Activated T-helper 2 cell treated with anti-CD3 and anti-CD28 coated beads, Interferon-gamma antibody, Interleukin-2, Interleukin-4, amounts not matched to agents 10 μg/mL and 5 μg/mL and 100 μg/mL, durations not matched to agents 14 hours and 24 hours and 36 hours (primary cell): ENCODE results near the gene FAT2. TPM values are rescaled to one million over a fixed set of nuclear protein-coding genes. Genes with fewer than 3 reads are reported as not detected.
A peak's percentile ranks its signal among the peaks of the same experiment; 100 is the strongest.

Experiments used
- DNase-seq: peaks from one replicate; pipeline ENCODE4 v3.0.0; 2021; ENCODE audit warnings: low spot score
- H3K27ac Mint-ChIP-seq: one replicate; pipeline ENCODE4 v1.8.0; 2021; ENCODE audit warnings: mixed read lengths
- H3K27me3 Mint-ChIP-seq: one replicate; pipeline ENCODE4 v1.8.0; 2021; ENCODE audit warnings: low read depth, mixed read lengths
- H3K36me3 Mint-ChIP-seq: one replicate; pipeline ENCODE4 v1.8.0; 2021; ENCODE audit warnings: low read depth, mixed read lengths
- H3K4me1 Mint-ChIP-seq: one replicate; pipeline ENCODE4 v1.8.0; 2021; ENCODE audit warnings: low read depth, mixed read lengths
- H3K4me3 Mint-ChIP-seq: one replicate; pipeline ENCODE4 v1.8.0; 2021; ENCODE audit warnings: low read depth, mild to moderate bottlenecking, moderate library complexity, mixed read lengths
- H3K9me3 Mint-ChIP-seq: one replicate; pipeline ENCODE4 v1.8.0; 2021; ENCODE audit warnings: mixed read lengths
- intact Hi-C: fragments of 100-400 bp; cut with micrococcal nuclease; formaldehyde crosslinking; loops from one replicate; pipeline ENCODE4 v1.15.1; 2023
- total RNA-seq: library from RNA; stranded (reverse); gene quantifications from 2 replicates; pipeline ENCODE4 v1.2.3, GENCODE V29; 2022

FAT2 gene
- total RNA-seq, 1 donor from 2014 or later: under 0.01 TPM

GRCh38 chr5:151622367-151623088 lies 31.4 kb upstream of the FAT2 start:
- H3K27me3 Mint-ChIP-seq: peaks cover 8% of the 10 kb centered on the region
- H3K4me1 Mint-ChIP-seq: no peaks in the 10 kb centered on the region
- no peak overlapping the region for H3K27ac Mint-ChIP-seq

GRCh38 chr5:151620461-151620840 lies 29.3 kb upstream of the FAT2 start:
- DNase-seq: no peak
- Mint-ChIP-seq H3K27me3 (peaks cover 6% of the 10 kb centered on the region), H3K27ac (no peak overlapping the region), H3K9me3 (no peaks in the 10 kb centered on the region), H3K4me1 (no peaks in the 10 kb centered on the region), H3K4me3 (no peak overlapping the region), H3K36me3 (no peaks in the 10 kb centered on the region)
- intact Hi-C loops: no loop called here

More at GRCh38 chr5:151622367-151623088, 31.4 kb upstream of the FAT2 start:
- no peak for DNase-seq
- no peaks in the 10 kb centered on the region for H3K36me3 Mint-ChIP-seq
- no peaks in the 10 kb centered on the region for H3K9me3 Mint-ChIP-seq
- H3K4me3 Mint-ChIP-seq: no peak overlapping the region
- intact Hi-C loops: no loop called here

GRCh38 chr5:151619812-151620460 lies 28.8 kb upstream of the FAT2 start:
- Mint-ChIP-seq H3K27me3 (peaks cover 6% of the 10 kb centered on the region), H3K9me3 (no peaks in the 10 kb centered on the region), H3K36me3 (no peaks in the 10 kb centered on the region), H3K27ac (no peak overlapping the region), H3K4me3 (no peak overlapping the region), H3K4me1 (no peaks in the 10 kb centered on the region)
- intact Hi-C loops: no loop called here
- DNase-seq: no peak

- Mint-ChIP-seq H3K36me3 (no peaks in the 10 kb centered on the region), H3K4me1 (no peaks in the 10 kb centered on the region), H3K27ac (no peak overlapping the region), H3K27me3 (peaks cover 6% of the 10 kb centered on the region), H3K4me3 (no peak overlapping the region), H3K9me3 (no peaks in the 10 kb centered on the region)
- no peak for DNase-seq
- intact Hi-C loops: no loop called here
These were observed 27.8 kb upstream of the FAT2 start for GRCh38 chr5:151618907-151619306.

- H3K27ac Mint-ChIP-seq: no peak overlapping the region
- DNase-seq: no peak
- peaks cover 4% of the 10 kb centered on the region for H3K4me1 Mint-ChIP-seq
- H3K36me3 Mint-ChIP-seq: no peaks in the 10 kb centered on the region
- no peaks in the 10 kb centered on the region for H3K9me3 Mint-ChIP-seq
- no peak overlapping the region for H3K4me3 Mint-ChIP-seq
- peaks cover 6% of the 10 kb centered on the region for H3K27me3 Mint-ChIP-seq
- intact Hi-C loops: no loop called here
These were observed 26.9 kb upstream of the FAT2 start for GRCh38 chr5:151617841-151618710.

- H3K4me3 Mint-ChIP-seq: no peak overlapping the region
- H3K9me3 Mint-ChIP-seq: no peaks in the 10 kb centered on the region
- H3K36me3 Mint-ChIP-seq: no peaks in the 10 kb centered on the region
- H3K4me1 Mint-ChIP-seq: peaks cover 7% of the 10 kb centered on the region
- H3K27ac Mint-ChIP-seq: no peak overlapping the region
- intact Hi-C loops: no loop called here
- DNase-seq: no peak
- H3K27me3 Mint-ChIP-seq: peaks cover 6% of the 10 kb centered on the region
These were observed 26.3 kb upstream of the FAT2 start for GRCh38 chr5:151617383-151617840.

GRCh38 chr5:151615431-151615830 lies 24.3 kb upstream of the FAT2 start:
- Mint-ChIP-seq H3K36me3 (no peaks in the 10 kb centered on the region), H3K4me3 (no peak overlapping the region), H3K27me3 (no peaks in the 10 kb centered on the region), H3K9me3 (no peaks in the 10 kb centered on the region), H3K4me1 (peaks cover 8% of the 10 kb centered on the region), H3K27ac (no peak overlapping the region)
- DNase-seq: no peak
- intact Hi-C loops: no loop called here

- no peak overlapping the region for H3K27ac Mint-ChIP-seq
- peaks cover 4% of the 10 kb centered on the region for H3K27me3 Mint-ChIP-seq
- intact Hi-C loops: no loop called here
- H3K4me3 Mint-ChIP-seq: no peak overlapping the region
- no peaks in the 10 kb centered on the region for H3K9me3 Mint-ChIP-seq
- H3K4me1 Mint-ChIP-seq: peaks cover 8% of the 10 kb centered on the region
- H3K36me3 Mint-ChIP-seq: no peaks in the 10 kb centered on the region
- DNase-seq: no peak
These were observed 23.4 kb upstream of the FAT2 start for GRCh38 chr5:151614565-151614964.

- peaks cover 6% of the 10 kb centered on the region for H3K27me3 Mint-ChIP-seq
- peaks cover 8% of the 10 kb centered on the region for H3K4me1 Mint-ChIP-seq
- peak overlapping the region; percentile 3 for H3K27ac Mint-ChIP-seq
- H3K4me3 Mint-ChIP-seq: no peak overlapping the region
- intact Hi-C loops: no loop called here
- no peak for DNase-seq
- no peaks in the 10 kb centered on the region for H3K36me3 Mint-ChIP-seq
- H3K9me3 Mint-ChIP-seq: no peaks in the 10 kb centered on the region
These were observed 21.7 kb upstream of the FAT2 start for GRCh38 chr5:151612689-151613427.

GRCh38 chr5:151611127-151611775 lies 20.1 kb upstream of the FAT2 start:
- H3K4me1 Mint-ChIP-seq: peaks cover 8% of the 10 kb centered on the region
- H3K36me3 Mint-ChIP-seq: no peaks in the 10 kb centered on the region
- H3K27me3 Mint-ChIP-seq: peaks cover 6% of the 10 kb centered on the region
- no peaks in the 10 kb centered on the region for H3K9me3 Mint-ChIP-seq
- no peak overlapping the region for H3K4me3 Mint-ChIP-seq
- intact Hi-C loops: no loop called here
- no peak overlapping the region for H3K27ac Mint-ChIP-seq
- DNase-seq: no peak

GRCh38 chr5:151608522-151608921 lies 17.4 kb upstream of the FAT2 start:
- Mint-ChIP-seq H3K4me1 (peaks cover 8% of the 10 kb centered on the region), H3K4me3 (no peak overlapping the region), H3K27ac (no peak overlapping the region), H3K36me3 (no peaks in the 10 kb centered on the region), H3K9me3 (no peaks in the 10 kb centered on the region), H3K27me3 (peaks cover 10% of the 10 kb centered on the region)
- intact Hi-C loops: no loop called here
- DNase-seq: no peak

GRCh38 chr5:151607304-151607703 lies 16.2 kb upstream of the FAT2 start:
- H3K4me3 Mint-ChIP-seq: no peak overlapping the region
- DNase-seq: no peak
- no peaks in the 10 kb centered on the region for H3K9me3 Mint-ChIP-seq
- H3K36me3 Mint-ChIP-seq: no peaks in the 10 kb centered on the region
- intact Hi-C loops: no loop called here
- no peaks in the 10 kb centered on the region for H3K4me1 Mint-ChIP-seq
- H3K27ac Mint-ChIP-seq: no peak overlapping the region
- peaks cover 10% of the 10 kb centered on the region for H3K27me3 Mint-ChIP-seq
